HG03442 (cell line): Measurements from ENCODE around the gene MYO18A.
A peak's percentile ranks its signal among the peaks of the same experiment; 100 is the strongest.
"Not testable (repeated sequence)": the region's sequence is repeated elsewhere in the genome, so short reads cannot be mapped to it uniquely, and the experiment has no call there.

ENCODE experiments used
- ATAC-seq: cut with Tn5 transposase; IDR thresholded peaks from one replicate; pipeline ENCODE4 v1.9.1; 2021; ENCODE audit warnings: mild to moderate bottlenecking, moderate library complexity; ENCODE audit not compliant: unreplicated experiment

Gene MYO18A

DNA sequence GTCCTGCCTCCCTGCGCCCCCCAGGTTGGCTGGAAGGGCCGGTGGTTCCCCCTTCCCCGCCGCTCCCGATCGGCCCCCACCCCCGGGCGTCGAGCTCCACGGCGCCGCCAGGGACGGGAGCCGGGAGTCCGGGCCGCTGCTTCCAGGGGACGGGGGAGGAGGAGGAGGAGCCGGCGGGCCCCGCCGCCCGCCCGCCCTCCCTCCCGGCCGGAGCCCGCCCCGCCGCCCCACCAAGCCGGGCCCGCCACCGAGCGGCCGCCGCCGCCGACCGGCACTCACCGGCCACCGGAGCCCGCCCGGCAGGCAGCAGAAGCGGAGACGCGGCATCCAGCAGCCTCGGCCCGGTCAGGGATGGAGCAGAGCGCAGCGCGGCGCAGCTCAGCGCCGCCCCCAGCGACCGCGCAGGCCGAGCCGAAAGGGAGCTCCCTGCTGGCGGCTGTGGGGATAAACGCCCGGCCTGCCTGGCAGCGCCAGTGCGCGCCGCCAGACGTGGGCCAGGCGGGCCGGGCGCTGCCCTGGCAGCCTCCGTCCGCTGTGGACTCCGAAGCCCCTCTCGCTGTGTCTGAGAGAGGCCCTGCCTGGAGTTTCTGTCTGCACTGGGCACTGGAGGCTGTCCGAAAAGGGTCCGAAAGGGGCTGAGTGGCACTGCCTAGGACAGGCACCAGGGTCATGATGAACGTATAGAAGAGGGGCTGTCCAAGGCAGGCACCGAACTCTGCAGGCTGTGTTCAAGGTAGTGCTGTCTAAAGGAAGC, at the start of gene MYO18A:
Gene MYO18A, minus strand, starts transcription at position 365 of the 754 bp plus-strand sequence. CDS start 13,458 bp downstream, outside the sequence.
- ATAC-seq: peak; percentile 75

- no peak for ATAC-seq
Observed at GRCh38 chr17:29225396-29225795, 45.2 kb upstream of the MYO18A start.

- ATAC-seq: not testable (repeated sequence)
Observed at GRCh38 chr17:29221338-29221737, 41.1 kb upstream of the MYO18A start.

GRCh38 chr17:29219378-29220047, 39.3 kb upstream of the MYO18A start:
- no peak for ATAC-seq

DNA sequence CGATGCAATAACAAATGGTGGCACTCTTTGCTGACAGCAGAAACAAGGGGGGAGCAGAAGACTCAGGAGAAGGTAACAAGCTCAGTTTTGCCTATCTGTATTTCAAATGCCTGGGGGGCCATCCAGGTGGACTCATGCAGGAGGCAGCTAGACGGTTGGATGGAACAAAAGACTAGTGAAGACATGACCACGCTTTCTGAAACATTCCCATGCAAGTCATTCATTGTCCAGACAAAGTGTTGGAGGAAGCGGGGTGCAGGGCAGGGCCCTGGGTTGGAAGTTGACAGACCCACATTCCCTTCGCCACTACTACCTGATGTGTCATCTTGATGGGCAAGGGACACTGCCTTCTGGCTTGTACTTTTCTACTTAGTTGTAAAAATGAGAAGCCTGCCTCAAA, 36.7 kb upstream of the MYO18A start:
- ATAC-seq: no peak

DNA sequence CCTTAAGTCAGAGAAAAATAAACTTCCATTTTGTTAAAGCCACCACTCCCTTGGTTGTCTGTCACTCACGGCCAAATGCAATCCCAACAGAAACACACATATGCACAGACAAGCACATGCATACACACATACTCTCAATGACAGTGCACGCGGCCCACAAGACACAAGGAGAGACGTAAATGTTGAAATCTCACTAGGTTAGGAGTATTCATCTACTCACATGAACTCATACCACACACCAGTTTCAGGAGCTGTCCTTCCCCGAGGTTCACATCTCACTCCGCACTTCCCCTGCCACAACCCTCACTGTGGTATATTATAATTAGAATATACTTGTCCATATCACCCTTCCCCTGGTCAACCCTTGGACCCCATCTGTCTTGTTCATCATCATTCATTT, 36.0 kb upstream of the MYO18A start:
- no peak for ATAC-seq

DNA sequence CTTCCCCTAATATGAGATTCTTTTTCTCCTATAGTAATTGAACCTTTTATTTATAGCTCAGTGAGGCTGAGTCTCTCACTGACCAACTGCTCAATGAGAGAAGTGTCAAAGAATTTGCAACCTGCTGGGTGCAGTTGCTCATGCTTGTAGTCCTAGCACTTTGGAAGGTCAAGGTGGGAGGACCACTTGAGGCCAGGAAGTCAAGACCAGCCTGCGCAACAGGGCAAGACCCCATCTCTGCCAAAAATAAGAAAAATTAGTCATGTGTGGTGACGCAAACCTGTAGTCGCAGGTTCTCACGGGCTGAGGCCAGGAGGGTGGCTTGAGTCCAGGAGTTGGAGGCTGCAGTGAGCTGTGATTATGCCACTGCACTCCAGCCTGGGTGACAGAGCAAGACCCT, 35.5 kb upstream of the MYO18A start:
- no peak for ATAC-seq

DNA sequence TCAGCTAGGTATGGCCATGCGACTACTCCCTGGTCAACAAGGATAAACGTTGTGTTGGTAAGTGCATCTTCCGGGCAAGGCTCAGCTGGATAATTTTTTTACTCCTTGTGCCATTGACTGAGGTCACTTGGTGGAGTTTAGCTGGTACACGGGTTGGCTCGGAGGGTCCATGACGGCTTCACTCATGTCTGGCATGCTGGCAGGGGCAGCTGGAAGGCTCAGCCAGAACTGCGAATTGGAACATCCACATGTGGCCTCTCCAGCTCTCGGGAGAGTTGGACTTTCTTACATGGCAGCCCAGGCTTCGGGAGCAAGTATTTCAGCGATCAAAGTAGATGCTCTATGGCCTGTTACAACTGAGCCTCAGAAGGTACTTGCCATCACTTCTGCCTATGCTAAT, 35.0 kb upstream of the MYO18A start:
- no peak for ATAC-seq

DNA sequence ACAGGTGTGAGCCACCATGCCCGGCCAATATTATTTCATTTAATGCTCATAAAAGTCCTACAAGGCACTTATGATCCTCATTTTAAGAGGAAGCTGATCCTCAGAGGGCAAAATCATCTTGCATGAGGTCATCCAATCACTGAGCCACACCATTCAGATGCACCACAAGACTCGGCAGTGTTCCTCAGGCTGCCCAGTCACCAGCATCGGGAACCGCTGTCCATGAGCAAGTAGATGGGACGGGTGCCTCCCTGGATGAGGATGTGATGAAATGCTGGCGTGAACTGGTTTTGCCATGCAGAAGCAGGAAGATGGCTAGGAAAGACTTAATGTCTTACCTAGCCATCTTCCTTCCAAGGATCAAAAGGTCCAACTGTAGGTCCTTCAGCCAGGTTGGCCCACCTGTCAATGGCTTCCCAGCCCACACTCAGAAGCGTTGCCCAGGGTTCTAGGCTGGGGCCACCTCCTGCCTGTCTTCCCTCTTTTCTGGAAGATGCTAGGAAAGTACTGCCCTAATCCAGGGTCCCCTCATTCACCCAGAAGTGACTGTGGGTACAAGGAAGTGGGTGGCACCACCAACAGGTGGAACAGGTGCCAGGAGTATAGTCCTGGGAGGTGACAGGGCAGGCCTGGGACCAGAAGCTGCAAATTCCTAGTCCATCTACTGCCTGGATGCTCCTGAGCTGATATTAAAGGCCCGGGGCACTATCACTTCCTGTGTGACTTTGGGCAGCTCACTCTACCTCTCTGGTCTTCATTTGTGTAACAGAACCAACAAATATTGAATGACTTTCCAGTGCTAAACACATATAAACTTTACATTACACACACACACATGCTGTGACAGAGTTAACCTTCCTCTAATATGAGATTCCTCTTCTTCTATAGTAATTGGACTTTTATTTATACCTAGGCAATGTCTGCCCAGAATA, 34.3 kb upstream of the MYO18A start:
- no peak for ATAC-seq

DNA sequence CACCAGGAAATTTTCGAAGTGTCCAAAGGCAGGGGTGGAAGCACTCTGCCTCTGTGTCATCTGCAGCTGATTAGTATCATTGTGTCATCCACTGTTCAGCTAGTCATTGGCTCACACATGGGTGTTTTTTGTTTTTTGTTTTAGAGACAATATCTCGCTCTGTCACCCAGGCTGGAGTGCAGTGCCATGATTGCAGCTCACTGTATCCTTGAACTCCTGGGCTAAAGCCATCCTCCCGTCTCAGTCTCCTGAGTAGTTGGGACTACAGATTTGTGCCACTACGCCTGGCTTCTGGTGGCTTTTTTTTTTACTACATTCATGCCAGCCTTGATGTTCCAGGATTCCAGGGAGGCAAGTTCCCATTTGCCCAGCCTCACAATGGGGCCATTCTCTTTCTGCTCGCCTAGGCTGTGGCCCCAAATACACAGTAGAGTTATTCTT, 32.5 kb upstream of the MYO18A start:
- no peak for ATAC-seq

- ATAC-seq: no peak
Observed at GRCh38 chr17:29212094-29212631, 32.0 kb upstream of the MYO18A start.

- ATAC-seq: no peak
Observed at GRCh38 chr17:29210879-29211278, 30.7 kb upstream of the MYO18A start.

DNA sequence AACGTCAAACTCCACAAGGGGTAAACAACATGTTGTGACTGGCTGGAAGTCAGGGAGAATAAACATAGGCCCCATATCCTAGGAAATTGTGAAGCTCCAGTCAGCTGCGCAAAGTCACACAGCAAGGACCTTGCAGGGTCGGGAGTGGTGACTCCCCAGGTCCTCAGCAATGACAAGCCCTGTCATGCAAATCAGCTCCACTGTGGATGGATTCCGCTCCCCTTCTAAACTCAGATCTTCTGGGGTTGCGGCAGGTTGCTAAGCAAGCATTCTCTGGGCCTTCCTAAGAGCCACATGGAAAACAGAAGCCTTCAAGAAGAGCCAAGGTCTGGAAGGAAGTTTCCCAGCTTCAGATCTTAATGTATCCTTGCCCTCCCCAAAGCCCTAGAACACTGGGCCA, 28.9 kb upstream of the MYO18A start:
- no peak for ATAC-seq

GRCh38 chr17:29207975-29208374, 27.8 kb upstream of the MYO18A start:
- no peak for ATAC-seq

- no peak for ATAC-seq
Observed at GRCh38 chr17:29205047-29205446, 24.8 kb upstream of the MYO18A start.

- not testable (repeated sequence) for ATAC-seq
Observed at GRCh38 chr17:29204068-29204804, 24.0 kb upstream of the MYO18A start.

GRCh38 chr17:29197516-29198272, 17.5 kb upstream of the MYO18A start:
- no peak for ATAC-seq

DNA sequence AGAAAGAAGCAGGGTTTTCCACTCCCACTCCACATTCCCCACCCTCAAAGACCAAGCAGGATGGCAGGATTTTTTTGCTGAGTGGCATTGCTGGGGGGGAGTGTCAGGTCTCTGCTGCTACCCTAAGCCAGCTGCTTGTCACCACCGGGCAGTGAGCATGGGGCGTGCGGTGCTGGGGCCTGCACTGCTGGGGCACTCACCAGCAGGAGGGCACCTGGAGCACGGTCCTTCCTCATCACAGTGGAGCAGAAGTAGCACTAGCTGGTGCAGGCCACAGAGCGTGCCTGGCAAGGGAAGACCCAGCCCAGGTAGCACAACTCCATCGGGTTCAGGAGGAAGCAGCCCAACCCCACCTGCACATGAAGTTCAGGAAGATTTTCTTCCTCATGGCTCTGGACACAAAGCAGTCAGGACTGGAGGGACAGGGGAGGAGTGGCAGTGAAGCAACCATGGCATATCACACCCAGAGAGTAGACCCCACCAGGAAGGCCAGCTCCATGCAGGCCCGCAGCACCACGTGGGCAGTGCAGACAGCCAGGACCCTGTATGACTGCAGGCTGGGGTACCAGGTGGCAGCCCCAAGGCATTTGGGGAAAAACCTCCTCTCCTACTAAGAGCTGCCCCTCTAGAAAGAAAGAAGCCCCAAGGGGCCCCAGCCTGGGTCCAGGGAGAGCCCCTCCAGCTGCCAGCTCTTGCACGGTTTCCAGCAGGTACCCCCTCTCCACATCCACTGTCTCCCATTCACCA, 16.7 kb upstream of the MYO18A start:
- ATAC-seq: no peak
